ENCODE data around the gene CACNA1G. TPM values are rescaled to one million over a fixed set of nuclear protein-coding genes. Genes with fewer than 3 reads are reported as not detected.

Gene CACNA1G
- total and polyA plus RNA-seq, 4 donors = under 0.01 to 0.14 (median 0.01) TPM; not detected in 1

GRCh38 chr17:50538549-50539410 lies 21.7 kb upstream of the CACNA1G start (continued):
- TF ChIP-seq ZBTB33 (IDR thresholded peaks at IDR 0.05) (no peak), ATF3 (IDR thresholded peaks at IDR 0.05) (no peak), RXRA (IDR thresholded peaks at IDR 0.05) (no peak), JUND (IDR thresholded peaks at IDR 0.05) (no peak), MAX (IDR thresholded peaks at IDR 0.05) (no peak), HNF4G (IDR thresholded peaks at IDR 0.05) (no peak), SP1 (IDR thresholded peaks at IDR 0.05) (no peak), TAF1 (conservative IDR thresholded peaks at IDR 0.05) (no peak)

GRCh38 chr17:50539762-50540559 lies 20.6 kb upstream of the CACNA1G start:
- TF ChIP-seq TAF1 (conservative IDR thresholded peaks at IDR 0.05) (no peak), MAX (IDR thresholded peaks at IDR 0.05) (no peak), SP1 (IDR thresholded peaks at IDR 0.05) (no peak), HNF4G (IDR thresholded peaks at IDR 0.05) (no peak), EGR1 (IDR thresholded peaks at IDR 0.05; ENCODE audit: low read depth in 2 of 2) (no peak), YY1 (IDR thresholded peaks at IDR 0.05) (no peak)
- Histone ChIP-seq H3K4me3 (ENCODE audit: low read depth in 1 of 3, low read length in 3 of 3) (no peak overlapping the region), H3K27ac (ENCODE audit: low read depth in 1 of 2, low read length in 2 of 2) (no peak overlapping the region), H3K27me3 (ENCODE audit: control insufficient read depth in 4 of 4, insufficient read depth in 4 of 4, low read length in 3 of 4) (no peaks in the 10 kb centered on the region), H3K9me3 (ENCODE audit: control insufficient read depth in 4 of 4, low read length in 3 of 4) (no peaks in the 10 kb centered on the region), H3K9ac (ENCODE audit: low read depth in 1 of 2, low read length in 2 of 2) (no peak overlapping the region), H3K36me3 (ENCODE audit: control insufficient read depth in 4 of 4, insufficient read depth in 3 of 4, low read depth in 1 of 4, low read length in 3 of 4) (no peaks in the 10 kb centered on the region), H3K4me1 (ENCODE audit: control insufficient read depth in 4 of 4, insufficient read depth in 4 of 4, low read length in 3 of 4) (peaks cover 4 to 13% (median 12%) of the 10 kb centered on the region in 4 donors)
- DNase-seq (ENCODE audit: low spot score) = no peak
- 81% methylated on average over 15 of the region's 15 CpGs for WGBS

- WGBS = 86% methylated on average over 11 of the region's 11 CpGs
- Histone ChIP-seq H3K27ac (ENCODE audit: low read depth in 1 of 2, low read length in 2 of 2) (no peak overlapping the region), H3K9me3 (ENCODE audit: control insufficient read depth in 4 of 4, low read length in 3 of 4) (no peaks in the 10 kb centered on the region), H3K27me3 (ENCODE audit: control insufficient read depth in 4 of 4, insufficient read depth in 4 of 4, low read length in 3 of 4) (no peaks in the 10 kb centered on the region), H3K4me3 (ENCODE audit: low read depth in 1 of 3, low read length in 3 of 3) (no peak overlapping the region), H3K36me3 (ENCODE audit: control insufficient read depth in 4 of 4, insufficient read depth in 3 of 4, low read depth in 1 of 4, low read length in 3 of 4) (no peaks in the 10 kb centered on the region), H3K4me1 (ENCODE audit: control insufficient read depth in 4 of 4, insufficient read depth in 4 of 4, low read length in 3 of 4) (peaks cover 4 to 13% (median 12%) of the 10 kb centered on the region in 4 donors), H3K9ac (ENCODE audit: low read depth in 1 of 2, low read length in 2 of 2) (no peak overlapping the region)
- DNase-seq (ENCODE audit: low spot score) = no peak
- TF ChIP-seq RXRA (IDR thresholded peaks at IDR 0.05) = peak in 1 of 2 donors; percentile 13
- TF ChIP-seq EGR1 (IDR thresholded peaks at IDR 0.05; ENCODE audit: low read depth in 2 of 2) = no peak
Observed at GRCh38 chr17:50540560-50541401, 19.7 kb upstream of the CACNA1G start.

Data from liver (tissue), 9 donors.